Measurements from ENCODE around the gene CTPS2.

GRCh38 chrX:16573781-16574180 is 138.7 kb downstream of the CTPS2 start:
- no peak for TF ChIP-seq CTCF (IDR thresholded peaks at IDR 0.05)
- no peak for TF ChIP-seq EZH2phosphoT487 (IDR thresholded peaks at IDR 0.05)
- no peak for TF ChIP-seq EZH2 (IDR thresholded peaks at IDR 0.05)

Data from neural progenitor cell (in vitro differentiated cells).